ENCODE measurements around the gene GXYLT2. TPM values are rescaled to one million over a fixed set of nuclear protein-coding genes. Genes with fewer than 3 reads are reported as not detected.

Gene GXYLT2
- total and polyA plus RNA-seq, 2 of the 13 experiments (the other 11 are each of a cell fraction or from before 2014, with no cell fraction given), result 4.3 to 6.9 TPM

DNA sequence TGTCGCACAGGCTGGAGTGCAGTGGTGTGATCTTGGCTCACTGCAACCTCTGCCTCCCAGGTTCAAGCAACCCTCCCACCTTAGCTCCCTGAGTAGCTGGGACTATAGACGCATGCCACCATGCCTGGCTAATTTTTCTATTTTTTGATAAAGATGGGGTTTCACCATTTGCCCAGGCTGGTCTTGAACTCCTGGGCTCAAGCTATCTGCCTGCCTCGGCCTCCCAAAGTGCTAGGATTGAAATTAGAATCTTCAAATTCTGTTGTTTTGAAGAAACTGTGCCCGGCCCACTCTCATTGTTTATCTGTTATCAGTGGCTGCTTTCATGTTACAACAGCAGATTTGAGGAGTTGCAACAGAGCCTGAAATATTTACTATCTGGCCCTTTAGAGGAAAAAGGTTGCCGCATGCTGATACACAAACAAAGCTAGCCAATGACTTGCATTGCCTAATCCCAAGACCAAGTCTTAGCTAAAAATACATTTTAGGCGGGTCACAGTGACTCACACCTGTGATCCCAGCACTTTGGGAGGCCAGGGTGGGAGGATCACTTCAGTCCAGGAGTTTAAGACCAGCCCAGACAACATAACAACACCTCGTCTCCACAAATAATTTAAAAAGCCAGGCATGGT lies 65.6 kb downstream of the GXYLT2 start (continued):
- TF ChIP-seq ZNF782 (CRISPR knock-in tag; IDR thresholded peaks at IDR 0.05; ENCODE audit: borderline replicate concordance), result no peak
- no peak for TF ChIP-seq NAIF1 (CRISPR knock-in tag; IDR thresholded peaks at IDR 0.05; ENCODE audit: borderline replicate concordance)
- peak; percentile 80; the same call in 1 of the 2 replicates for TF ChIP-seq TARDBP (CRISPR knock-in tag; IDR thresholded peaks at IDR 0.05)
- TF ChIP-seq, protein P1, sequence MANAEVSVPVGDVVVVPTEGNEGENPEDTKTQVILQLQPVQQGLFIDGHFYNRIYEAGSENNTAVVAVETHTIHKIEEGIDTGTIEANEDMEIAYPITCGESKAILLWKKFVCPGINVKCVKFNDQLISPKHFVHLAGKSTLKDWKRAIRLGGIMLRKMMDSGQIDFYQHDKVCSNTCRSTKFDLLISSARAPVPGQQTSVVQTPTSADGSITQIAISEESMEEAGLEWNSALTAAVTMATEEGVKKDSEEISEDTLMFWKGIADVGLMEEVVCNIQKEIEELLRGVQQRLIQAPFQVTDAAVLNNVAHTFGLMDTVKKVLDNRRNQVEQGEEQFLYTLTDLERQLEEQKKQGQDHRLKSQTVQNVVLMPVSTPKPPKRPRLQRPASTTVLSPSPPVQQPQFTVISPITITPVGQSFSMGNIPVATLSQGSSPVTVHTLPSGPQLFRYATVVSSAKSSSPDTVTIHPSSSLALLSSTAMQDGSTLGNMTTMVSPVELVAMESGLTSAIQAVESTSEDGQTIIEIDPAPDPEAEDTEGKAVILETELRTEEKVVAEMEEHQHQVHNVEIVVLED (CRISPR knock-in tag; IDR thresholded peaks at IDR 0.05; ENCODE audit: borderline replicate concordance), result peak; percentile 58; the same call in 1 of the 2 replicates
- no peak for TF ChIP-seq ZNF207 (IDR thresholded peaks at IDR 0.05; ENCODE audit: borderline replicate concordance)
- peak; percentile 71 for TF ChIP-seq SAP130 (CRISPR knock-in tag; IDR thresholded peaks at IDR 0.05; ENCODE audit: low read depth)
- TF ChIP-seq FOXA3 (CRISPR knock-in tag; IDR thresholded peaks at IDR 0.05), result peak; percentile 93
- TF ChIP-seq, protein P2, sequence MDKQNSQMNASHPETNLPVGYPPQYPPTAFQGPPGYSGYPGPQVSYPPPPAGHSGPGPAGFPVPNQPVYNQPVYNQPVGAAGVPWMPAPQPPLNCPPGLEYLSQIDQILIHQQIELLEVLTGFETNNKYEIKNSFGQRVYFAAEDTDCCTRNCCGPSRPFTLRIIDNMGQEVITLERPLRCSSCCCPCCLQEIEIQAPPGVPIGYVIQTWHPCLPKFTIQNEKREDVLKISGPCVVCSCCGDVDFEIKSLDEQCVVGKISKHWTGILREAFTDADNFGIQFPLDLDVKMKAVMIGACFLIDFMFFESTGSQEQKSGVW (CRISPR knock-in tag; IDR thresholded peaks at IDR 0.05; ENCODE audit: borderline replicate concordance), result no peak
- TF ChIP-seq KDM2A (CRISPR knock-in tag; IDR thresholded peaks at IDR 0.05; ENCODE audit: borderline replicate concordance, low read depth), result no peak
- no peak for TF ChIP-seq KLF12 (CRISPR knock-in tag; IDR thresholded peaks at IDR 0.05; ENCODE audit: borderline replicate concordance)
- TF ChIP-seq, protein P3, sequence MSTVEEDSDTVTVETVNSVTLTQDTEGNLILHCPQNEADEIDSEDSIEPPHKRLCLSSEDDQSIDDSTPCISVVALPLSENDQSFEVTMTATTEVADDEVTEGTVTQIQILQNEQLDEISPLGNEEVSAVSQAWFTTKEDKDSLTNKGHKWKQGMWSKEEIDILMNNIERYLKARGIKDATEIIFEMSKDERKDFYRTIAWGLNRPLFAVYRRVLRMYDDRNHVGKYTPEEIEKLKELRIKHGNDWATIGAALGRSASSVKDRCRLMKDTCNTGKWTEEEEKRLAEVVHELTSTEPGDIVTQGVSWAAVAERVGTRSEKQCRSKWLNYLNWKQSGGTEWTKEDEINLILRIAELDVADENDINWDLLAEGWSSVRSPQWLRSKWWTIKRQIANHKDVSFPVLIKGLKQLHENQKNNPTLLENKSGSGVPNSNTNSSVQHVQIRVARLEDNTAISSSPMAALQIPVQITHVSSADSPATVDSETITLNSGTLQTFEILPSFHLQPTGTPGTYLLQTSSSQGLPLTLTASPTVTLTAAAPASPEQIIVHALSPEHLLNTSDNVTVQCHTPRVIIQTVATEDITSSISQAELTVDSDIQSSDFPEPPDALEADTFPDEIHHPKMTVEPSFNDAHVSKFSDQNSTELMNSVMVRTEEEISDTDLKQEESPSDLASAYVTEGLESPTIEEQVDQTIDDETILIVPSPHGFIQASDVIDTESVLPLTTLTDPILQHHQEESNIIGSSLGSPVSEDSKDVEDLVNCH (CRISPR knock-in tag; IDR thresholded peaks at IDR 0.05), result no peak
- TF ChIP-seq ZNF460 (CRISPR knock-in tag; IDR thresholded peaks at IDR 0.05; ENCODE audit: borderline replicate concordance), result peak; percentile 71; the same call in 1 of the 2 replicates
- TF ChIP-seq ZFP90 (CRISPR knock-in tag; IDR thresholded peaks at IDR 0.05; ENCODE audit: borderline replicate concordance), result peak; percentile 35; the same call in 1 of the 2 replicates
- peak; percentile 56; the same call in 1 of the 2 replicates for TF ChIP-seq ARID2 (CRISPR knock-in tag; IDR thresholded peaks at IDR 0.05; ENCODE audit: borderline replicate concordance)
- TF ChIP-seq, protein P4, sequence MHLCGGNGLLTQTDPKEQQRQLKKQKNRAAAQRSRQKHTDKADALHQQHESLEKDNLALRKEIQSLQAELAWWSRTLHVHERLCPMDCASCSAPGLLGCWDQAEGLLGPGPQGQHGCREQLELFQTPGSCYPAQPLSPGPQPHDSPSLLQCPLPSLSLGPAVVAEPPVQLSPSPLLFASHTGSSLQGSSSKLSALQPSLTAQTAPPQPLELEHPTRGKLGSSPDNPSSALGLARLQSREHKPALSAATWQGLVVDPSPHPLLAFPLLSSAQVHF (CRISPR knock-in tag; IDR thresholded peaks at IDR 0.05), result no peak
- TF ChIP-seq, protein P5, sequence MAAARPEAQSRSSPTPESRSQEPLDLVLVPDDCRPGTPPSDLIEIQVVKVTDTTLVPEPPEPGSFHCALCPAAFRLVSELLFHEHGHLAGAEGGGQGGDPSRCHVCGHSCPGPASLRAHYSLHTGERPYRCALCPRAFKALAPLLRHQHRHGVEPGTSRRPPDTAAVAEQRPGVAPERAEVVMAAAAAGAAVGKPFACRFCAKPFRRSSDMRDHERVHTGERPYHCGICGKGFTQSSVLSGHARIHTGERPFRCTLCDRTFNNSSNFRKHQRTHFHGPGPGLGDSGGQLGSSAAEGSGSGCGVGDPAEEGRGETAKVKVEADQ (CRISPR knock-in tag; IDR thresholded peaks at IDR 0.05; ENCODE audit: borderline replicate concordance), result 0 out of 2 replicates have a peak, but pooled peaks have one; percentile 27
- TF ChIP-seq ZNF720 (CRISPR knock-in tag; IDR thresholded peaks at IDR 0.05), result no peak
- no peak for TF ChIP-seq POLR2AphosphoS5 (IDR thresholded peaks at IDR 0.05; ENCODE audit: low read depth, low read length)
- TF ChIP-seq ZNF850 (CRISPR knock-in tag; conservative IDR thresholded peaks at IDR 0.05), result no peak
- TF ChIP-seq, protein P6, sequence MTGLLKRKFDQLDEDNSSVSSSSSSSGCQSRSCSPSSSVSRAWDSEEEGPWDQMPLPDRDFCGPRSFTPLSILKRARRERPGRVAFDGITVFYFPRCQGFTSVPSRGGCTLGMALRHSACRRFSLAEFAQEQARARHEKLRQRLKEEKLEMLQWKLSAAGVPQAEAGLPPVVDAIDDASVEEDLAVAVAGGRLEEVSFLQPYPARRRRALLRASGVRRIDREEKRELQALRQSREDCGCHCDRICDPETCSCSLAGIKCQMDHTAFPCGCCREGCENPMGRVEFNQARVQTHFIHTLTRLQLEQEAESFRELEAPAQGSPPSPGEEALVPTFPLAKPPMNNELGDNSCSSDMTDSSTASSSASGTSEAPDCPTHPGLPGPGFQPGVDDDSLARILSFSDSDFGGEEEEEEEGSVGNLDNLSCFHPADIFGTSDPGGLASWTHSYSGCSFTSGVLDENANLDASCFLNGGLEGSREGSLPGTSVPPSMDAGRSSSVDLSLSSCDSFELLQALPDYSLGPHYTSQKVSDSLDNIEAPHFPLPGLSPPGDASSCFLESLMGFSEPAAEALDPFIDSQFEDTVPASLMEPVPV (CRISPR knock-in tag; IDR thresholded peaks at IDR 0.05), result no peak
- TF ChIP-seq MBNL3 (CRISPR knock-in tag; conservative IDR thresholded peaks at IDR 0.05), result no peak

All from HepG2 (cell line).